HCT116 (cell line): ENCODE results near the gene COG5. TPM values are rescaled to one million over a fixed set of nuclear protein-coding genes. Genes with fewer than 3 reads are reported as not detected.

Experiments used
- ATAC-seq: fragments of 200-7000 bp; cut with Tn5 transposase; 2 replicates; pipeline ENCODE4 v1.9.1; 2020; ENCODE audit warnings: mild to moderate bottlenecking, moderate library complexity
- BruUV-seq: library from RNA; stranded (reverse); fragments of 400-500 nt; replicated peaks from 2 replicates; lab custom pipeline; 2021; lab: Mats Ljungman, UMichigan
- CTCF ChIA-PET: fragments of 300-600 bp; sonication (Branson Sonifier 250); formaldehyde crosslinking; loops from one replicate; lab custom pipeline; 2021; ENCODE audit warnings: antibody characterized with exemption; lab: Charles Lee
- POLR2A ChIA-PET: fragments of 300-600, 350-600 bp; sonication (Branson Sonifier 250); formaldehyde crosslinking; loops from one replicate; lab custom pipeline; 2021; ENCODE audit warnings: antibody characterized with exemption; lab: Charles Lee
- RAD21 ChIA-PET, 2 experiments: fragments of 300-600 bp; sonication (Branson Sonifier 250); formaldehyde crosslinking; loops; one replicate each; lab custom pipeline; 2023; ENCODE audit warnings: low total read pairs in 2 of 2; ENCODE audit not compliant: uncharacterized antibody in 2 of 2, unreplicated experiment in 2 of 2, low non-redundant PET in 1 of 2; lab: Charles Lee
- DNase-seq: peaks from one replicate; pipeline ENCODE4 v3.0.0-alpha.2; 2010; ENCODE audit warnings: low read depth, low spot score
- H2AFZ ChIP-seq: fragments of 200-600 bp; shearing (Covaris generic), sonication (generic); 2 replicates; pipeline ENCODE4 v1.6.1; 2017; ENCODE audit warnings: low read depth, mixed run types, mixed read lengths, antibody characterized with exemption, low read length; ENCODE audit not compliant: poor library complexity, severe bottlenecking
- H3K27ac ChIP-seq: 2 replicates; pipeline ENCODE4 v1.5.1; 2012; ENCODE audit warnings: low read depth, low read length
- H3K27me3 ChIP-seq: fragments of 200-600 bp; sonication (generic); 2 replicates; pipeline ENCODE4 v1.6.1; 2016; ENCODE audit warnings: mixed run types, low read length, mixed read lengths; ENCODE audit not compliant: insufficient read depth
- H3K36me3 ChIP-seq, 2 experiments: fragments of 200-500 bp in 1 of 2; fragments of 200-600 bp in 1 of 2; sonication (Bioruptor generic) in 1 of 2; sonication (generic) in 1 of 2; 2 replicates each; pipeline versions ENCODE4 v1.5.1 to v1.6.1; 2014 to 2016; ENCODE audit warnings: low read length in 2 of 2, inconsistent platforms in 1 of 2, mixed read lengths in 1 of 2, mixed run types in 1 of 2; ENCODE audit not compliant: insufficient read depth in 2 of 2, control insufficient read depth in 1 of 2
- H3K4me1 ChIP-seq, 2 experiments: fragments of 200-600 bp in 1 of 2; sonication (generic) in 1 of 2; 2 replicates each; pipeline versions ENCODE4 v1.5.1 to v1.6.1; 2012 to 2017; ENCODE audit warnings: low read length in 2 of 2, inconsistent platforms in 1 of 2, mild to moderate bottlenecking in 1 of 2, mixed read lengths in 1 of 2, mixed run types in 1 of 2, moderate library complexity in 1 of 2; ENCODE audit not compliant: insufficient read depth in 2 of 2, control insufficient read depth in 1 of 2
- H3K4me2 ChIP-seq: fragments of 200-600 bp; sonication (generic); 2 replicates; pipeline ENCODE4 v1.6.1; 2017; ENCODE audit warnings: mixed run types, low read length, mixed read lengths
- H3K4me3 ChIP-seq, 2 experiments: fragments of 200-600 bp in 1 of 2; sonication (generic) in 1 of 2; replicated peaks in 1 of 2; 2 replicates each; pipeline ENCODE4 v1.5.1; 2011 to 2016; ENCODE audit warnings: low read length in 2 of 2, control low read depth in 1 of 2, low read depth in 1 of 2, mild to moderate bottlenecking in 1 of 2, mixed read lengths in 1 of 2, mixed run types in 1 of 2
- H3K79me2 ChIP-seq: fragments of 200-600 bp; sonication (generic); 2 replicates; pipeline ENCODE4 v1.6.1; 2017; ENCODE audit warnings: mild to moderate bottlenecking, mixed run types, low read length, moderate library complexity, mixed read lengths; ENCODE audit not compliant: insufficient read depth
- H3K9ac ChIP-seq: fragments of 200-600 bp; sonication (generic); 2 replicates; pipeline ENCODE4 v1.6.1; 2016; ENCODE audit warnings: low read length, mixed read lengths
- H3K9me2 ChIP-seq: fragments of 200-600 bp; sonication (generic), shearing (Covaris generic); 2 replicates; pipeline ENCODE4 v1.6.1; 2017; ENCODE audit warnings: mixed run types, mild to moderate bottlenecking, moderate library complexity; ENCODE audit not compliant: insufficient read depth
- H3K9me3 ChIP-seq, 2 experiments: fragments of 200-500 bp in 1 of 2; fragments of 200-600 bp in 1 of 2; sonication (Bioruptor generic) in 1 of 2; sonication (generic) in 1 of 2; 2 replicates each; pipeline ENCODE4 v1.6.1; 2014 to 2017; ENCODE audit warnings: low read length in 2 of 2, mixed read lengths in 2 of 2, inconsistent platforms in 1 of 2, low read depth in 1 of 2, mild to moderate bottlenecking in 1 of 2, mixed run types in 1 of 2, moderate library complexity in 1 of 2; ENCODE audit not compliant: control insufficient read depth in 1 of 2, insufficient read depth in 1 of 2
- H4K20me1 ChIP-seq: fragments of 200-600 bp; sonication (generic), shearing (Covaris generic); 2 replicates; pipeline ENCODE4 v1.6.1; 2017; ENCODE audit warnings: mixed run types, mild to moderate bottlenecking, moderate library complexity; ENCODE audit not compliant: insufficient read depth
- CBX3 ChIP-seq: IDR thresholded peaks from 2 replicates; pipeline ENCODE4 v1.6.1; 2012; ENCODE audit warnings: low read depth
- ELF1 ChIP-seq: IDR thresholded peaks from 2 replicates; pipeline ENCODE4 v1.6.1; 2012; ENCODE audit warnings: low read depth, borderline replicate concordance
- EZH2phosphoT487 ChIP-seq: fragments of 200-600 bp; IDR thresholded peaks from 2 replicates; pipeline ENCODE4 v1.6.1; 2018; ENCODE audit warnings: antibody characterized with exemption, borderline replicate concordance
- FOSL1 ChIP-seq: IDR thresholded peaks from 2 replicates; pipeline ENCODE4 v1.6.1; 2012; ENCODE audit warnings: low read depth
- POLR2AphosphoS5 ChIP-seq: IDR thresholded peaks from 2 replicates; pipeline ENCODE4 v1.6.1; 2011; ENCODE audit warnings: mild to moderate bottlenecking, low read depth, low read length, moderate library complexity
- REST ChIP-seq: IDR thresholded peaks from 2 replicates; pipeline ENCODE4 v1.6.1; 2012; ENCODE audit warnings: low read depth
- SIN3A ChIP-seq: IDR thresholded peaks from 2 replicates; pipeline ENCODE4 v1.6.1; 2012; ENCODE audit warnings: low read depth
- SRF ChIP-seq: IDR thresholded peaks from 2 replicates; pipeline ENCODE4 v1.6.1; 2012; ENCODE audit warnings: low read depth
- TCF7L2 ChIP-seq: IDR thresholded peaks from 2 replicates; pipeline ENCODE4 v1.7.0; 2011; ENCODE audit warnings: borderline replicate concordance, inconsistent platforms; ENCODE audit not compliant: insufficient read depth, insufficient read length; ENCODE audit errors: extremely low read depth
- ZFX ChIP-seq: fragments of 450-650 bp; IDR thresholded peaks from 2 replicates; pipeline ENCODE4 v1.6.1; 2017
- ZNF274 ChIP-seq: fragments of 200-500 bp; sonication (Bioruptor generic); IDR thresholded peaks from 2 replicates; pipeline ENCODE4 v1.6.1; 2014; ENCODE audit warnings: mild to moderate bottlenecking, low read depth, low read length, inconsistent platforms
- intact Hi-C: fragments of 100-400 bp; cut with micrococcal nuclease; formaldehyde crosslinking; loops from 2 replicates; pipeline ENCODE4 v1.10.0; 2022
- total RNA-seq: library from RNA; stranded (reverse); gene quantifications from one replicate; pipeline ENCODE4 v1.2.1, GENCODE V29; 2021; ENCODE audit not compliant: unreplicated experiment
- TF ChIP-seq, protein P1 (sequence below): IDR thresholded peaks from 2 replicates; pipeline ENCODE4 v1.6.1; 2012
- TF ChIP-seq, protein P2 (sequence below), 3 experiments: fragments of 200-600 bp in 1 of 3; sonication (generic) in 1 of 3; IDR thresholded peaks in 2 of 3; conservative IDR thresholded peaks in 1 of 3; 2 replicates each; pipeline ENCODE4 v1.5.1; 2012 to 2017; ENCODE audit warnings: low read depth in 2 of 3, low read length in 2 of 3, antibody characterized with exemption in 1 of 3, borderline replicate concordance in 1 of 3, control low read depth in 1 of 3, mild to moderate bottlenecking in 1 of 3, mixed read lengths in 1 of 3, mixed run types in 1 of 3, moderate library complexity in 1 of 3; ENCODE audit not compliant: insufficient read depth in 1 of 3

The COG5 gene
- total RNA-seq, 1 experiment from 2014 or later = 30.7 TPM

DNA sequence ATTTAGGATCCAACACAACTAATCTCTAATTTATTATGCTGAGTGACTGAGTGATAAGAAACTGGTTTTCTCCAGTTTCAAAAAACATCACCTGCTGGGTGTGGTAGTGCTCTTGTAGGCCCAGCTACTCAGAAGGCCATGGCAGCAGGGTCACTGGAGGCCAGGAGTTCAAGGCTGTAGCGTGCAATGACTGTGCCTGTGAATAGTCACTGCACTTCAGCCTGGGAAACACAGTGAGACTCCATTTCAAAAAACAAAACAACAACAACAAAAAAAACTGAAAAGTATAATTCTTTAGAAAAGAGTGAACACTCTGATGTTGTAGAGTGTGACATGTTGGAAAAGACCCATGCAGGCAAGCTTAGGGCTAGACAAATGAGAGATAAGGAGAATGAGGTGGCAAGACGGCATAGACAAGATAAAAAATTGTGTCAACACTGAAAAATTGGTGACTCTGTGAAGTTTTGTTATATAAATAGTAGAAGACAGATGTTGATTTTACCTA is 243.9 kb downstream of the COG5 start:
- no peak overlapping the region for H3K27ac ChIP-seq
- BruUV-seq = no TSS peak
- H3K4me3 ChIP-seq = no peak overlapping the region
- DNase-seq (no peak), ATAC-seq (no peak)
- intact Hi-C loops = no loop called here
- no peaks in the 10 kb centered on the region for H3K79me2 ChIP-seq
- H3K4me2 ChIP-seq = no peak overlapping the region
- H3K9ac ChIP-seq = no peak overlapping the region
- TF ChIP-seq ZNF274 (no peak), POLR2AphosphoS5 (no peak), ELF1 (no peak), SRF (no peak), REST (no peak), ZFX (no peak), TCF7L2 (no peak), FOSL1 (no peak), CBX3 (no peak), EZH2phosphoT487 (no peak), SIN3A (no peak)
- TF ChIP-seq, protein P1, sequence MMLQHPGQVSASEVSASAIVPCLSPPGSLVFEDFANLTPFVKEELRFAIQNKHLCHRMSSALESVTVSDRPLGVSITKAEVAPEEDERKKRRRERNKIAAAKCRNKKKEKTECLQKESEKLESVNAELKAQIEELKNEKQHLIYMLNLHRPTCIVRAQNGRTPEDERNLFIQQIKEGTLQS = no peak
- TF ChIP-seq, protein P2, sequence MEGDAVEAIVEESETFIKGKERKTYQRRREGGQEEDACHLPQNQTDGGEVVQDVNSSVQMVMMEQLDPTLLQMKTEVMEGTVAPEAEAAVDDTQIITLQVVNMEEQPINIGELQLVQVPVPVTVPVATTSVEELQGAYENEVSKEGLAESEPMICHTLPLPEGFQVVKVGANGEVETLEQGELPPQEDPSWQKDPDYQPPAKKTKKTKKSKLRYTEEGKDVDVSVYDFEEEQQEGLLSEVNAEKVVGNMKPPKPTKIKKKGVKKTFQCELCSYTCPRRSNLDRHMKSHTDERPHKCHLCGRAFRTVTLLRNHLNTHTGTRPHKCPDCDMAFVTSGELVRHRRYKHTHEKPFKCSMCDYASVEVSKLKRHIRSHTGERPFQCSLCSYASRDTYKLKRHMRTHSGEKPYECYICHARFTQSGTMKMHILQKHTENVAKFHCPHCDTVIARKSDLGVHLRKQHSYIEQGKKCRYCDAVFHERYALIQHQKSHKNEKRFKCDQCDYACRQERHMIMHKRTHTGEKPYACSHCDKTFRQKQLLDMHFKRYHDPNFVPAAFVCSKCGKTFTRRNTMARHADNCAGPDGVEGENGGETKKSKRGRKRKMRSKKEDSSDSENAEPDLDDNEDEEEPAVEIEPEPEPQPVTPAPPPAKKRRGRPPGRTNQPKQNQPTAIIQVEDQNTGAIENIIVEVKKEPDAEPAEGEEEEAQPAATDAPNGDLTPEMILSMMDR (IDR thresholded peaks at IDR 0.05 in 2 of 3, conservative IDR thresholded peaks at IDR 0.05 in 1 of 3; ENCODE audit: borderline replicate concordance in 1 of 3, insufficient read depth in 1 of 3, low read depth in 2 of 3, low read length in 2 of 3) = no peak
- H3K36me3 ChIP-seq = no peaks in the 10 kb centered on the region
- no peaks in the 10 kb centered on the region; the same call in 1 of the 2 replicates for H4K20me1 ChIP-seq
- H3K9me3 ChIP-seq = no peaks in the 10 kb centered on the region
- H2AFZ ChIP-seq = no peak overlapping the region
- H3K4me1 ChIP-seq = no peaks in the 10 kb centered on the region
- no peaks in the 10 kb centered on the region for H3K27me3 ChIP-seq
- ChIA-PET CTCF (no interaction called here), RAD21 (no interaction called here), POLR2A (no interaction called here)
- H3K9me2 ChIP-seq = no peaks in the 10 kb centered on the region
